ENCODE measurements around the gene GPS1. TPM values are rescaled to one million over a fixed set of nuclear protein-coding genes. Genes with fewer than 3 reads are reported as not detected.

GPS1 gene
- total and polyA plus RNA-seq, 11 donors: 76.7 to 151 (median 85.0) TPM

- Histone ChIP-seq H3K27ac (no peak overlapping the region), H3K27me3 (no peaks in the 10 kb centered on the region), H3K4me1 (peaks cover 0 to 10% (median 0%) of the 10 kb centered on the region in 12 donors), H3K4me3 (no peak overlapping the region), H3K36me3 (peaks cover 0 to 80% (median 63%) of the 10 kb centered on the region in 9 donors), H3K9me3 (no peaks in the 10 kb centered on the region)
- 93 to 97% (median 95%) methylated on average over 5 to 20 of the region's 20 CpGs for WGBS, 4 donors
- intact Hi-C loops (cut with DNase I): no loop called here
- DNase-seq: no peak
- ATAC-seq: no peak
- TF ChIP-seq CTCF (IDR thresholded peaks at IDR 0.05) (no peak), POLR2A (IDR thresholded peaks at IDR 0.05) (no peak)
These were observed 29.8 kb downstream of the GPS1 start for GRCh38 chr17:82081546-82081945.

GRCh38 chr17:82081966-82082365 is 30.3 kb downstream of the GPS1 start:
- TF ChIP-seq POLR2A (IDR thresholded peaks at IDR 0.05): no peak
- TF ChIP-seq CTCF (IDR thresholded peaks at IDR 0.05): no peak
- ATAC-seq (no peak), DNase-seq (no peak)
- WGBS, 4 donors: 91 to 98% (median 92%) methylated on average over 11 to 22 of the region's 22 CpGs
- Histone ChIP-seq H3K36me3 (peaks cover 0 to 84% (median 65%) of the 10 kb centered on the region in 9 donors), H3K4me1 (peaks cover 0 to 10% (median 0%) of the 10 kb centered on the region in 12 donors), H3K9me3 (no peaks in the 10 kb centered on the region), H3K27ac (no peak overlapping the region), H3K27me3 (no peaks in the 10 kb centered on the region), H3K4me3 (no peak overlapping the region)
- intact Hi-C loops (cut with DNase I): no loop called here

- 84 to 95% (median 94%) methylated on average over 9 to 19 of the region's 19 CpGs for WGBS, 4 donors
- H3K27me3 ChIP-seq: no peaks in the 10 kb centered on the region
- DNase-seq (no peak), ATAC-seq (no peak)
- no peak overlapping the region for H3K27ac ChIP-seq
- no peaks in the 10 kb centered on the region for H3K9me3 ChIP-seq
- intact Hi-C loops (cut with DNase I): no loop called here
- H3K36me3 ChIP-seq: peaks cover 0 to 88% (median 69%) of the 10 kb centered on the region in 9 donors
- H3K4me3 ChIP-seq: no peak overlapping the region
- peaks cover 0 to 10% (median 0%) of the 10 kb centered on the region in 12 donors for H3K4me1 ChIP-seq
- no peak for TF ChIP-seq CTCF (IDR thresholded peaks at IDR 0.05)
- no peak for TF ChIP-seq POLR2A (IDR thresholded peaks at IDR 0.05)
These were observed 30.8 kb downstream of the GPS1 start for GRCh38 chr17:82082456-82082855.

- intact Hi-C loops (cut with DNase I): no loop called here
- TF ChIP-seq POLR2A (IDR thresholded peaks at IDR 0.05) (no peak), CTCF (IDR thresholded peaks at IDR 0.05) (no peak)
- Histone ChIP-seq H3K36me3 (peaks cover 0 to 93% (median 74%) of the 10 kb centered on the region in 9 donors), H3K4me1 (peaks cover 0 to 5% (median 0%) of the 10 kb centered on the region in 12 donors), H3K27ac (no peak overlapping the region), H3K4me3 (no peak overlapping the region), H3K9me3 (no peaks in the 10 kb centered on the region), H3K27me3 (no peaks in the 10 kb centered on the region)
- no peak for ATAC-seq
- 88 to 95% (median 92%) methylated on average over 12 to 24 of the region's 24 CpGs for WGBS, 4 donors
- DNase-seq: no peak
These were observed 31.3 kb downstream of the GPS1 start for GRCh38 chr17:82083009-82083408.
